HG02623 (cell line): ENCODE data around the gene TSPYL6.

Experiments
- ATAC-seq: cut with Tn5 transposase; IDR thresholded peaks from one replicate; pipeline ENCODE4 v1.9.1; 2021; ENCODE audit warnings: moderate library complexity; ENCODE audit not compliant: unreplicated experiment

Gene TSPYL6

DNA sequence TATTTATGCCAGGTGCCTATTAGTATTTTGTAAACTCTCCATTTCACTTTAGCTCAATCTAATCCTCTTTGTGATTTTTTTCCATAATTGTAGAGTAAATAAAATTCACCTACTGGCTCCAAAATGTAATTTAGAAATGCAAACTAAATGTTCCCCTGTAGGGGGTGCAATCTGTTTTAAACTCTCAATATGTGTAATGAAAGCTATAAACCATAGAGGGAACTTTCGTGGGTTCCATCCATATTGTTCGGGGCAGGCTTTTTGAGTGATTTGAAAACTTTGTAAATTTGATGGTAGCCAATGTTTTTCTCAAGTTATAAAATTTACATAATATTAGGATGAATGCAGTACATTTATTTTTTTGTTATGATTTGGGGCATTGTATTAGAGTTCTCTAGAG, 49.4 kb downstream of the TSPYL6 start:
- no peak for ATAC-seq

DNA sequence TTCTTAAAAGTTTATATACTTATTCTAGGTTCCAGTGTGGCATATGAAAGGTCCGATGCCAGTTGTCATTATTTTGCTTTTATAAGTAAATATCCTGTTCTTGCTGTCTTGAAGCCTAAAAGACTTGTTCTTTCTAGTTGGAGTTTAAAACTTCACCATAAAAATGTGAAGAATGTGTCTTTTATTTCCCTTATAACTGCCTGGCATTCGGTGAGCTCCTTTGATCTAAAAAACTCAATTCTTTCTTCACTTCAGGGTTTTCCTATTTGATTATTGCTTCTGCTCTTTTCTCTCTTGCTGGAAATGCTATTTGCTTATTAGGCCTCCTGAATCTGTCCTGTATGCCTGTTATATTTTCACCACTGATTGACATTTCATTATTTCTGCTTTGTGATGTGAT, 51.6 kb downstream of the TSPYL6 start:
- ATAC-seq, result no peak
